SK-N-SH (cell line): Measurements from ENCODE around the gene ARMH3. TPM values are rescaled to one million over a fixed set of nuclear protein-coding genes. Genes with fewer than 3 reads are reported as not detected.

Experiments used
- CTCF ChIA-PET: fragments of 300-600, 350-600 bp; formaldehyde crosslinking; extraction: SDS; loops from one replicate; lab custom pipeline; 2021; lab: Yijun Ruan, JAX
- POLR2A ChIA-PET: fragments of 350-600 bp; sonication (Branson Sonifier 250); formaldehyde crosslinking; extraction: SDS; loops from one replicate; lab custom pipeline; 2020; ENCODE audit warnings: antibody characterized with exemption, inconsistent platforms; lab: Yijun Ruan, JAX
- DNase-seq: peaks from one replicate; pipeline ENCODE4 v3.0.0; 2012
- H2AFZ ChIP-seq: fragments of 200-600 bp; sonication (generic); 2 replicates; pipeline ENCODE4 v1.8.1; 2016; ENCODE audit warnings: antibody characterized with exemption, mild to moderate bottlenecking, low read depth
- H3F3A ChIP-seq: fragments of 200-600 bp; sonication (generic); replicated peaks from 2 replicates; pipeline ENCODE3; 2016; ENCODE audit warnings: antibody characterized with exemption, mild to moderate bottlenecking; ENCODE audit not compliant: insufficient read depth
- H3K27ac ChIP-seq, 2 experiments: fragments of 200-500 bp in 1 of 2; fragments of 200-600 bp in 1 of 2; sonication (Bioruptor generic) in 1 of 2; sonication (generic), shearing (Covaris generic) in 1 of 2; 2 replicates each; pipeline versions ENCODE4 v1.5.1 to v1.6.1; 2014 to 2016; ENCODE audit warnings: low read depth in 2 of 2, inconsistent platforms in 1 of 2, low read length in 1 of 2, mild to moderate bottlenecking in 1 of 2, mixed read lengths in 1 of 2
- H3K27me3 ChIP-seq: fragments of 200-600 bp; sonication (generic), shearing (Covaris generic); 2 replicates; pipeline ENCODE4 v1.6.1; 2016; ENCODE audit warnings: mixed run types; ENCODE audit not compliant: insufficient read depth
- H3K36me3 ChIP-seq, 2 experiments: fragments of 200-500 bp in 1 of 2; fragments of 200-600 bp in 1 of 2; sonication (Bioruptor generic) in 1 of 2; sonication (generic) in 1 of 2; replicated peaks in 1 of 2; 2 replicates each; pipeline versions ENCODE3 to v1.5.1; 2014 to 2016; ENCODE audit warnings: low read length in 1 of 2, mild to moderate bottlenecking in 1 of 2; ENCODE audit not compliant: insufficient read depth in 2 of 2, control insufficient read depth in 1 of 2
- H3K4me1 ChIP-seq, 2 experiments: fragments of 200-500 bp in 1 of 2; fragments of 200-600 bp in 1 of 2; sonication (Bioruptor generic) in 1 of 2; sonication (generic), shearing (Covaris generic) in 1 of 2; 2 replicates each; pipeline versions ENCODE4 v1.5.1 to v1.6.1; 2014 to 2016; ENCODE audit warnings: low read depth in 1 of 2, low read length in 1 of 2, mixed run types in 1 of 2; ENCODE audit not compliant: insufficient read depth in 2 of 2, control insufficient read depth in 1 of 2
- H3K4me2 ChIP-seq: fragments of 200-600 bp; sonication (generic), shearing (Covaris generic); 2 replicates; pipeline ENCODE4 v1.6.1; 2017; ENCODE audit warnings: mixed run types
- H3K4me3 ChIP-seq, 2 experiments: fragments of 200-500 bp in 1 of 2; fragments of 200-600 bp in 1 of 2; sonication (Bioruptor generic) in 1 of 2; sonication (generic), shearing (Covaris generic) in 1 of 2; 2 replicates each; pipeline versions ENCODE4 v1.5.1 to v1.8.1; 2014 to 2016; ENCODE audit warnings: low read depth in 2 of 2, inconsistent platforms in 1 of 2, low read length in 1 of 2, mild to moderate bottlenecking in 1 of 2, mixed read lengths in 1 of 2, moderate library complexity in 1 of 2
- H3K79me2 ChIP-seq: fragments of 200-600 bp; sonication (generic); 2 replicates; pipeline ENCODE4 v1.8.1; 2017; ENCODE audit warnings: mild to moderate bottlenecking; ENCODE audit not compliant: insufficient read depth
- H3K9ac ChIP-seq: fragments of 200-600 bp; sonication (generic); 2 replicates; pipeline ENCODE4 v1.6.1; 2017; ENCODE audit warnings: mixed run types
- H3K9me2 ChIP-seq: fragments of 200-600 bp; sonication (generic); 2 replicates; pipeline ENCODE4 v1.6.1; 2017; ENCODE audit warnings: mixed run types
- H3K9me3 ChIP-seq: fragments of 200-600 bp; sonication (generic); 2 replicates; pipeline ENCODE4 v1.6.1; 2017; ENCODE audit warnings: mixed run types, mild to moderate bottlenecking, moderate library complexity
- H4K20me1 ChIP-seq: fragments of 200-600 bp; sonication (generic); 2 replicates; pipeline ENCODE4 v1.6.1; 2017; ENCODE audit warnings: mild to moderate bottlenecking, mixed run types; ENCODE audit not compliant: insufficient read depth
- EZH2phosphoT487 ChIP-seq: fragments of 200-600 bp; sonication (generic); IDR thresholded peaks from 2 replicates; pipeline ENCODE4 v1.6.1; 2017; ENCODE audit warnings: low read depth, mixed run types, mild to moderate bottlenecking, antibody characterized with exemption, moderate library complexity, borderline replicate concordance
- GATA2 ChIP-seq: sonication (generic); formaldehyde crosslinking; IDR thresholded peaks from 2 replicates; pipeline ENCODE4 v1.5.0; 2020; ENCODE audit warnings: mild to moderate bottlenecking, missing genetic modification reagents
- JUND ChIP-seq: IDR thresholded peaks from 2 replicates; pipeline ENCODE4 v1.4.0; 2012
- MEF2A ChIP-seq: IDR thresholded peaks from 2 replicates; pipeline ENCODE4 v1.4.0; 2012; ENCODE audit warnings: low read depth, borderline replicate concordance
- NFIC ChIP-seq: IDR thresholded peaks from 2 replicates; pipeline ENCODE4 v1.4.0; 2012; ENCODE audit warnings: borderline replicate concordance
- NRF1 ChIP-seq: IDR thresholded peaks from 2 replicates; pipeline ENCODE4 v1.6.1; 2012; ENCODE audit warnings: low read depth, mild to moderate bottlenecking, low read length
- PBX3 ChIP-seq: IDR thresholded peaks from 2 replicates; pipeline ENCODE4; 2012
- RAD21 ChIP-seq: IDR thresholded peaks from 2 replicates; pipeline ENCODE4 v1.6.1; 2012; ENCODE audit warnings: mild to moderate bottlenecking, low read length
- RCOR1 ChIP-seq: fragments of 150-350 bp; IDR thresholded peaks from 2 replicates; pipeline ENCODE4 v1.6.1; 2017; ENCODE audit warnings: antibody characterized with exemption, low read length
- REST ChIP-seq: IDR thresholded peaks from 2 replicates; pipeline ENCODE4 v1.6.1; 2012; ENCODE audit warnings: mild to moderate bottlenecking, low read depth, low read length, moderate library complexity
- RFX5 ChIP-seq: IDR thresholded peaks from 2 replicates; pipeline ENCODE4 v1.6.1; 2012; ENCODE audit warnings: mild to moderate bottlenecking, improper control_type of control experiment, low read length
- RXRA ChIP-seq: IDR thresholded peaks from 2 replicates; pipeline ENCODE4 v1.4.0; 2012; ENCODE audit warnings: low read depth, mild to moderate bottlenecking, borderline replicate concordance
- SIN3A ChIP-seq: IDR thresholded peaks from 2 replicates; pipeline ENCODE4 v1.6.1; 2012; ENCODE audit warnings: low read depth, mild to moderate bottlenecking, low read length, moderate library complexity, borderline replicate concordance
- TAF1 ChIP-seq: IDR thresholded peaks from 2 replicates; pipeline ENCODE4 v1.6.1; 2012; ENCODE audit warnings: low read depth, mild to moderate bottlenecking, low read length, moderate library complexity, borderline replicate concordance
- TCF12 ChIP-seq: IDR thresholded peaks from 2 replicates; pipeline ENCODE4 v1.4.0; 2012
- TEAD4 ChIP-seq: IDR thresholded peaks from 2 replicates; pipeline ENCODE4 v1.4.0; 2012; ENCODE audit warnings: mild to moderate bottlenecking, borderline replicate concordance; ENCODE audit not compliant: insufficient read depth
- ZBTB33 ChIP-seq: IDR thresholded peaks from 2 replicates; pipeline ENCODE4 v1.4.0; 2012; ENCODE audit warnings: low read depth, borderline replicate concordance
- WGBS: methylation state at CpG from one replicate; pipeline ENCODE4 v1.1.6; 2017; ENCODE audit warnings: low lambda C conversion rate; 5-methylcytosine and 5-hydroxymethylcytosine counted together
- polyA plus RNA-seq, 3 experiments: library from polyadenylated mRNA; depleted of rRNA; stranded (reverse); fragments of >200 nt; gene quantifications; 2 replicates each; pipeline ENCODE4 v1.2.3, GENCODE V29; 2012

Gene ARMH3
- polyA plus RNA-seq, 1 of the 3 experiments (the other 2 are of a cell fraction), result 12.1 TPM

GRCh38 chr10:102027261-102027660, 28.7 kb downstream of the ARMH3 start:
- no peaks in the 10 kb centered on the region for H3K79me2 ChIP-seq
- ChIA-PET CTCF (interaction anchor here (1.0 to 3.0 kb wide), 6 partner anchors 11 to 186 kb away, joined by 3 to 10 read pairs (median 6); no protein-coding TSS in a partner anchor), POLR2A (no interaction called here)
- no peak overlapping the region for H3K9ac ChIP-seq
- no peak overlapping the region for H3K4me3 ChIP-seq
- no peaks in the 10 kb centered on the region for H3K9me3 ChIP-seq
- no peak overlapping the region for H3K4me2 ChIP-seq
- TF ChIP-seq JUND (no peak), PBX3 (no peak), NRF1 (no peak), RXRA (no peak), TEAD4 (no peak), RFX5 (no peak), TAF1 (no peak), NFIC (no peak), MEF2A (no peak), EZH2phosphoT487 (no peak), TCF12 (no peak), REST (no peak), ZBTB33 (no peak), RCOR1 (no peak), RAD21 (no peak), GATA2 (CRISPR knock-in tag) (no peak), SIN3A (no peak)
- H3K27me3 ChIP-seq, result no peaks in the 10 kb centered on the region
- H3K27ac ChIP-seq, result no peak overlapping the region
- peaks cover 46 to 58% of the 10 kb centered on the region in 2 experiments for H3K36me3 ChIP-seq
- no peaks in the 10 kb centered on the region for H3K9me2 ChIP-seq
- no peak for DNase-seq
- 98% methylated on average over 2 of the region's 2 CpGs for WGBS
- H3K4me1 ChIP-seq, result no peaks in the 10 kb centered on the region
- no peaks in the 10 kb centered on the region for H4K20me1 ChIP-seq
- H3F3A ChIP-seq, result no peaks in the 10 kb centered on the region
- H2AFZ ChIP-seq, result no peak overlapping the region
